ENCODE results near the gene CASR.

CASR gene

GRCh38 chr3:122231465-122232157, 48.1 kb downstream of the CASR start:
- no peaks in the 10 kb centered on the region for H3K79me2 ChIP-seq (ENCODE audit: insufficient read depth, low read depth)
- no peaks in the 10 kb centered on the region for H3K4me1 ChIP-seq (ENCODE audit: low read depth, poor library complexity, severe bottlenecking)
- no peak overlapping the region for H3K9ac ChIP-seq
- no peak overlapping the region for H3K4me3 ChIP-seq (IDR thresholded peaks at IDR 0.05; ENCODE audit: insufficient read depth, low read depth, low read length)
- no peaks in the 10 kb centered on the region for H4K20me1 ChIP-seq (ENCODE audit: insufficient read depth)
- H2AFZ ChIP-seq (ENCODE audit: low read depth): no peak overlapping the region
- H3K4me2 ChIP-seq: no peak overlapping the region
- H3K27ac ChIP-seq: no peak overlapping the region
- TF ChIP-seq CTCF (conservative IDR thresholded peaks at IDR 0.05; ENCODE audit: low read depth, low read length): no peak
- no peaks in the 10 kb centered on the region for H3K36me3 ChIP-seq (ENCODE audit: insufficient read depth)
- H3K27me3 ChIP-seq (ENCODE audit: insufficient read depth, low read depth): no peaks in the 10 kb centered on the region

GRCh38 chr3:122232485-122232884, 49.0 kb downstream of the CASR start:
- no peaks in the 10 kb centered on the region for H3K79me2 ChIP-seq (ENCODE audit: insufficient read depth, low read depth)
- H3K4me1 ChIP-seq (ENCODE audit: low read depth, poor library complexity, severe bottlenecking): no peaks in the 10 kb centered on the region
- H3K4me2 ChIP-seq: no peak overlapping the region
- H3K27ac ChIP-seq: no peak overlapping the region
- no peak overlapping the region for H2AFZ ChIP-seq (ENCODE audit: low read depth)
- no peak for TF ChIP-seq CTCF (conservative IDR thresholded peaks at IDR 0.05; ENCODE audit: low read depth, low read length)
- H4K20me1 ChIP-seq (ENCODE audit: insufficient read depth): no peaks in the 10 kb centered on the region
- no peak overlapping the region for H3K4me3 ChIP-seq (IDR thresholded peaks at IDR 0.05; ENCODE audit: insufficient read depth, low read depth, low read length)
- no peaks in the 10 kb centered on the region for H3K27me3 ChIP-seq (ENCODE audit: insufficient read depth, low read depth)
- H3K9ac ChIP-seq: no peak overlapping the region
- no peaks in the 10 kb centered on the region for H3K36me3 ChIP-seq (ENCODE audit: insufficient read depth)

DNA sequence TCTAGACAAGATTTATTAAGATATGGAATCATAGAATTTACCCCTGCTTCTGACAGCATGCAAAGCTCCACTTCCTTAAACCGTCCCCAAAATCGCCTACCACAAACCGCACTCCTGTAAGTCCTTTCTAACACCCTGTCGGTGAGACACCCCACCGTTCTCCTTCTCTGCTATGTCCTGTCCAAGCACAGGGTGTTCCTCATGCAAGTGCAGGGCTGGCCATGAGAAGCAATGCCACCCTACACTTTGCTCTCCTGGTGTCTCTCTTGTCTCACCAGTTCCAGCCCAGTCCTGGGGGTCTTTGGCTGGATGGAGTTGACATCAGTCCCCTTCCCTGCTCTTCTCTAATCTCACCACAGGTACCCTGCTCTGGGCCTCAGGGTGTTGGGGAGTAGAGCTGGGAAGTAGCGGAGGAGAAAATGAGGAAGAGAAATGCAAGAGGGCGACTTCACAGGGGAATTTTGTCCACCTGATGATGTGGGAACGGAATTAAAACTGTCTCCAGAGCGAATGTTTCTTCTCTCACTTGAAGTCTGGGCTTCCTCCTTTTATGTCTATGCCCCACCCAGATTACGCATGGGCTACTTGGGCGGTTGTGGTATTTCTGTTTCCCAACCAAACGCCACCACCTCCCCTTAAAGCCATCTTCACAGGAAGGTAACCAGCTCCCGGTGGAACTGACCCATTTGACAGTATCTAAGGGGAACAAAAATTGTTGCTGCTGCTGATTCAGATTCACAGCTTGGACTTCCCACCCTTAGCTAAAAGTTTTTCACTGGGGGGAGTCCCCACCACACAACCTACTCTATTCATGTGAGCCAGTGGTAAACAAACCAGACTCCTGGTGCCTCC, 49.9 kb downstream of the CASR start:
- no peak overlapping the region for H3K27ac ChIP-seq
- H3K4me3 ChIP-seq (IDR thresholded peaks at IDR 0.05; ENCODE audit: insufficient read depth, low read depth, low read length): no peak overlapping the region
- H3K9ac ChIP-seq: no peak overlapping the region
- no peak overlapping the region for H3K4me2 ChIP-seq
- no peak for TF ChIP-seq CTCF (conservative IDR thresholded peaks at IDR 0.05; ENCODE audit: low read depth, low read length)
- H2AFZ ChIP-seq (ENCODE audit: low read depth): no peak overlapping the region
- no peaks in the 10 kb centered on the region for H4K20me1 ChIP-seq (ENCODE audit: insufficient read depth)
- no peaks in the 10 kb centered on the region for H3K4me1 ChIP-seq (ENCODE audit: low read depth, poor library complexity, severe bottlenecking)
- no peaks in the 10 kb centered on the region for H3K36me3 ChIP-seq (ENCODE audit: insufficient read depth)
- no peaks in the 10 kb centered on the region for H3K27me3 ChIP-seq (ENCODE audit: insufficient read depth, low read depth)
- no peaks in the 10 kb centered on the region for H3K79me2 ChIP-seq (ENCODE audit: insufficient read depth, low read depth)

GRCh38 chr3:122234117-122234516, 50.6 kb downstream of the CASR start:
- Histone ChIP-seq H3K36me3 (ENCODE audit: insufficient read depth) (no peaks in the 10 kb centered on the region), H3K4me1 (ENCODE audit: low read depth, poor library complexity, severe bottlenecking) (no peaks in the 10 kb centered on the region), H3K9ac (no peak overlapping the region), H3K4me2 (no peak overlapping the region), H2AFZ (ENCODE audit: low read depth) (no peak overlapping the region), H3K27ac (no peak overlapping the region), H3K27me3 (ENCODE audit: insufficient read depth, low read depth) (no peaks in the 10 kb centered on the region), H3K79me2 (ENCODE audit: insufficient read depth, low read depth) (no peaks in the 10 kb centered on the region), H3K4me3 (IDR thresholded peaks at IDR 0.05; ENCODE audit: insufficient read depth, low read depth, low read length) (no peak overlapping the region), H4K20me1 (ENCODE audit: insufficient read depth) (no peaks in the 10 kb centered on the region)
- TF ChIP-seq CTCF (conservative IDR thresholded peaks at IDR 0.05; ENCODE audit: low read depth, low read length): no peak

Data from KMS-11 (cell line).